Endothelial cell of umbilical vein (primary cell): ENCODE results near the gene RAB17. TPM values are rescaled to one million over a fixed set of nuclear protein-coding genes. Genes with fewer than 3 reads are reported as not detected.

ENCODE experiments used
- BruUV-seq: library from RNA; stranded (reverse); fragments of 400-500 nt; replicated peaks from 2 replicates; lab custom pipeline; 2021; lab: Mats Ljungman, UMichigan
- CTCF ChIA-PET: fragments of 300-600, 350-600 bp; sonication (Branson Sonifier 250); formaldehyde crosslinking; loops from one replicate; lab custom pipeline; 2021; ENCODE audit warnings: antibody characterized with exemption, inconsistent platforms; lab: Charles Lee
- POLR2A ChIA-PET: fragments of 300-600, 350-600 bp; sonication (Branson Sonifier 250); formaldehyde crosslinking; loops from one replicate; lab custom pipeline; 2021; ENCODE audit warnings: antibody characterized with exemption, inconsistent platforms; lab: Charles Lee
- DNase-seq: peaks from one replicate; pipeline ENCODE4 v3.0.0-alpha.2; 2011; ENCODE audit warnings: low read depth, low spot score
- FAIRE-seq: peaks from 2 replicates; lab custom pipeline; 2011; peaks lifted over from hg19 to GRCh38; lab: Jason Lieb, UNC
- H2AFZ ChIP-seq: 2 replicates; pipeline ENCODE4 v1.6.0; 2012; ENCODE audit warnings: low read depth, low read length, control low read depth, inconsistent platforms
- H3K27ac ChIP-seq: 2 replicates; pipeline ENCODE4 v1.5.1; 2011; ENCODE audit warnings: low read depth, mild to moderate bottlenecking, control low read depth, low read length, moderate library complexity; ENCODE audit not compliant: insufficient read depth
- H3K27me3 ChIP-seq, 2 experiments: 2 replicates each; pipeline versions ENCODE4 v1.6.0 to v1.6.1; 2011; ENCODE audit warnings: low read length in 2 of 2, mixed read lengths in 1 of 2; ENCODE audit not compliant: control insufficient read depth in 2 of 2, insufficient read depth in 2 of 2
- H3K36me3 ChIP-seq, 2 experiments: 2 replicates in 1 of 2; 3 replicates in 1 of 2; pipeline ENCODE4 v1.5.1; 2011; ENCODE audit warnings: low read length in 2 of 2, mild to moderate bottlenecking in 1 of 2, moderate library complexity in 1 of 2; ENCODE audit not compliant: control insufficient read depth in 2 of 2, insufficient read depth in 2 of 2; ENCODE audit errors: extremely low read depth in 1 of 2
- H3K4me1 ChIP-seq: 3 replicates; pipeline ENCODE4 v1.5.1; 2011; ENCODE audit warnings: mild to moderate bottlenecking, low read length; ENCODE audit not compliant: control insufficient read depth, insufficient read depth; ENCODE audit errors: extremely low read depth
- H3K4me2 ChIP-seq: 2 replicates; pipeline ENCODE4 v1.6.1; 2011; ENCODE audit warnings: low read length, control low read depth, mixed read lengths; ENCODE audit not compliant: insufficient read depth
- H3K4me3 ChIP-seq, 3 experiments: fragments of 200-600 bp in 1 of 3; sonication (generic), shearing (Covaris generic) in 1 of 3; replicated peaks in 1 of 3; 2 replicates each; pipeline ENCODE4 v1.5.1; 2011 to 2016; ENCODE audit warnings: control low read depth in 3 of 3, low read length in 3 of 3, mild to moderate bottlenecking in 2 of 3, inconsistent platforms in 1 of 3, low read depth in 1 of 3, moderate library complexity in 1 of 3; ENCODE audit not compliant: insufficient read depth in 1 of 3
- H3K79me2 ChIP-seq: 2 replicates; pipeline ENCODE4 v1.6.0; 2012; ENCODE audit warnings: low read length, inconsistent platforms; ENCODE audit not compliant: control insufficient read depth, insufficient read depth
- H3K9ac ChIP-seq: replicated peaks from 2 replicates; pipeline ENCODE3; 2011; ENCODE audit warnings: low read length, control low read depth; ENCODE audit not compliant: insufficient read depth; ENCODE audit errors: extremely low read depth
- H3K9me1 ChIP-seq: replicated peaks from 3 replicates; pipeline ENCODE4 v1.6.0; 2011; ENCODE audit warnings: mild to moderate bottlenecking, low read length; ENCODE audit not compliant: control insufficient read depth, insufficient read depth; ENCODE audit errors: extremely low read depth
- H3K9me3 ChIP-seq: replicated peaks from 2 replicates; pipeline ENCODE4 v1.5.1; 2012; ENCODE audit warnings: low read length, inconsistent platforms; ENCODE audit not compliant: control insufficient read depth, insufficient read depth
- H4K20me1 ChIP-seq: replicated peaks from 2 replicates; pipeline ENCODE3; 2011; ENCODE audit warnings: mild to moderate bottlenecking, low read length; ENCODE audit not compliant: control insufficient read depth, insufficient read depth; ENCODE audit errors: extremely low read depth
- EZH2 ChIP-seq: IDR thresholded peaks from 2 replicates; pipeline ENCODE4 v1.6.1; 2012; ENCODE audit warnings: borderline replicate concordance, low read depth, mild to moderate bottlenecking, moderate library complexity, low read length, inconsistent platforms; ENCODE audit not compliant: severe bottlenecking
- FOS ChIP-seq: IDR thresholded peaks from 2 replicates; pipeline ENCODE4 v1.6.1; 2011; ENCODE audit warnings: mild to moderate bottlenecking, low read length, moderate library complexity, borderline replicate concordance; ENCODE audit not compliant: insufficient read depth
- GATA2 ChIP-seq: IDR thresholded peaks from 2 replicates; pipeline ENCODE4 v1.7.0; 2011; ENCODE audit warnings: low read depth, mild to moderate bottlenecking, moderate library complexity, mixed read lengths, low read length; ENCODE audit not compliant: insufficient read length, insufficient read depth
- JUN ChIP-seq: IDR thresholded peaks from 2 replicates; pipeline ENCODE4 v1.6.1; 2011; ENCODE audit warnings: borderline replicate concordance, low read depth; ENCODE audit not compliant: insufficient read length, insufficient read depth
- MYC ChIP-seq: IDR thresholded peaks from one replicate; pipeline ENCODE4 v1.6.1; 2011; ENCODE audit warnings: mild to moderate bottlenecking, low read depth, low read length
- POLR2A ChIP-seq: IDR thresholded peaks from 2 replicates; pipeline ENCODE4 v1.6.1; 2012; ENCODE audit warnings: low read depth, mild to moderate bottlenecking, control low read depth, low read length
- POLR2AphosphoS5 ChIP-seq: IDR thresholded peaks from 2 replicates; pipeline ENCODE4 v1.6.1; 2012; ENCODE audit warnings: low read depth, mild to moderate bottlenecking, control low read depth, low read length, moderate library complexity; ENCODE audit not compliant: insufficient read depth
- dilution Hi-C: fragments of 300-500 bp; cut with MboI; formaldehyde crosslinking; loops from one replicate; pipeline ENCODE4 v1.15.0; 2019; ENCODE audit warnings: low sequenced_read_pairs; ENCODE audit not compliant: extremely low pct_ligation_motif_present
- intact Hi-C: fragments of 100-400 bp; cut with micrococcal nuclease; formaldehyde crosslinking; loops from one replicate; pipeline ENCODE4 v1.10.0; 2022
- polyA plus RNA-seq, 4 experiments: library from polyadenylated mRNA; depleted of rRNA in 3 of 4; stranded (reverse) in 3 of 4; unstranded in 1 of 4; fragments of >200 nt; gene quantifications; 2 replicates each; pipeline versions ENCODE4 v1.2.1 to v1.2.3, GENCODE V29; 2011 to 2012; ENCODE audit warnings: missing spikeins in 1 of 4
- total RNA-seq: library from RNA; stranded (reverse); gene quantifications from 2 replicates; pipeline ENCODE4 v1.2.3, GENCODE V29; 2021
- TF ChIP-seq, protein P1 (sequence below): IDR thresholded peaks from 2 replicates; pipeline ENCODE4 v1.6.1; 2011; ENCODE audit not compliant: insufficient read depth, insufficient read length

The RAB17 gene
- total and polyA plus RNA-seq, 2 donors (not counting 3 experiments of a cell fraction or from before 2014, with no cell fraction given), result 0.41 to 0.77 TPM

- H3K79me2 ChIP-seq, result no peaks in the 10 kb centered on the region
- no peaks in the 10 kb centered on the region for H3K9me1 ChIP-seq
- H3K27me3 ChIP-seq, result no peaks in the 10 kb centered on the region
- intact Hi-C loops (loop anchor here (1.0 kb wide), 1 partner anchor 41 kb away; no protein-coding TSS in a partner anchor), dilution Hi-C loops (no loop called here)
- no peak overlapping the region for H3K27ac ChIP-seq
- no peak overlapping the region for H3K9ac ChIP-seq
- no peaks in the 10 kb centered on the region for H4K20me1 ChIP-seq
- POLR2A ChIA-PET, result no interaction called here
- DNase-seq (no peak), FAIRE-seq (no peak)
- no peak overlapping the region for H2AFZ ChIP-seq
- no peak overlapping the region for H3K4me3 ChIP-seq
- no peaks in the 10 kb centered on the region for H3K36me3 ChIP-seq
- CTCF ChIA-PET, result interaction anchor here (2.1 kb wide), 1 partner anchor 14 kb away, joined by 8 read pairs; no protein-coding TSS in a partner anchor
- H3K4me2 ChIP-seq, result no peak overlapping the region
- BruUV-seq, result no TSS peak
- H3K9me3 ChIP-seq, result no peaks in the 10 kb centered on the region
- H3K4me1 ChIP-seq, result peaks cover 2% of the 10 kb centered on the region
- TF ChIP-seq, protein P1, sequence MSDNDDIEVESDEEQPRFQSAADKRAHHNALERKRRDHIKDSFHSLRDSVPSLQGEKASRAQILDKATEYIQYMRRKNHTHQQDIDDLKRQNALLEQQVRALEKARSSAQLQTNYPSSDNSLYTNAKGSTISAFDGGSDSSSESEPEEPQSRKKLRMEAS, result no peak
- no peak for TF ChIP-seq EZH2
- TF ChIP-seq POLR2A, result no peak
- no peak for TF ChIP-seq FOS
- TF ChIP-seq GATA2, result no peak
- TF ChIP-seq JUN, result no peak
- TF ChIP-seq POLR2AphosphoS5, result no peak
- TF ChIP-seq MYC, result no peak
These were observed 63.3 kb downstream of the RAB17 start for GRCh38 chr2:237527233-237527632.
